SH-SY5Y (cell line): ENCODE data around the gene UQCC2.

Experiments used
- GATA2 ChIP-seq: IDR thresholded peaks from 2 replicates; pipeline ENCODE4 v1.6.1; 2011; ENCODE audit warnings: mild to moderate bottlenecking, low read depth, low read length
- GATA3 ChIP-seq: IDR thresholded peaks from 2 replicates; pipeline ENCODE4 v1.6.1; 2011; ENCODE audit warnings: low read depth, mild to moderate bottlenecking, low read length, moderate library complexity

The UQCC2 gene

DNA sequence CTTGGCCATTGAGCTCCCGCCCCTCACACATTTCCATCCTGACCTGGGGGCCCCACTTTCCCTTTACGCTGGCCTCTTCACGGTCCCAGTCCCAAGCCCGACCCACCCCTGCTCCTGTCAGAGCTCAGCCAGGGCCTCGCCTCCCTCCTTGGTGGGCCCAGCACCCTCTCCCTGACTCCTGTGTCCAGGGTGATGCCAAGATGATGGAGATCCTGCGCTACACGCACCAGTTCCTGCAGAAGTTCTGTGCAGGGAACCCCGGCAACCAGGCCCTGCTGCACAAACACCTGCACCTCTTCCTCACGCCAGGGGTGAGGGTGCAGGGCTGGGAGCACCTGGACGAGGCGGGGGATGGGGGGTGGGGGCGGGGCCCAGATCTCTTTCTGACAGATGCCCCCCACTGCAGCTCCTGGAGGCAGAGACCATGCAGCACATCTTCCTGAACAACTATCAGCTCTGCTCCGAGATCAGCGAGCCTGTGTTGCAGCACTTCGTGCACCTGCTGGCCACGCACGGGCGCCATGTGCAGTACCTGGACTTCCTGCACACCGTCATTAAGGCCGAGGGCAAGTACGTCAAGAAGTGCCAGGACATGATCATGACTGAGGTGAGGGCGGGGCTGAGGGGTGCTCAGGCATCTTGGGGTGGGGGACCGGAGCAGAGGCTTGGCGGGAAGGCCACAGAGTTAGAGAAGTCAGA, 33.1 kb downstream of the UQCC2 start:
- TF ChIP-seq GATA2 (no peak), GATA3 (no peak)

DNA sequence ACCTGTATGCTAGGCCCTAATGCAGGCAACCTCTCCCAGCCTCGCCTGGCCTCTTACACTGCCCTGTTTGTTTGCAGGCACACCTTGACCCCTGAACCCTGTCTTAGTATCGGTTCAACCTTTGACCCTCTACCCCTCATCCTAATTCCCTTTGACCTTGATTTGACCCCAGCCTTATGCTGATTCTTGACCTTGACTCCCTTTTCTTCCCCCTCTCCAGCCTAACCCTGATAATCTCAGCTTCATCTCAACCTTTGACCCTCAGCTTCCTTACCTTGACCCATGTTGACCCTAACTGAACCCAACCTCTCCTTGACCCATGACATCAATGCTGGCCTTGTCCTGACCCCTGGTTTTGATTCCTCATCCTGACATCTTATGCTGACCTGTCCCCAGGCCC, 33.8 kb downstream of the UQCC2 start:
- TF ChIP-seq GATA2 = no peak
- TF ChIP-seq GATA3 = no peak

GRCh38 chr6:33677143-33677660, 34.3 kb downstream of the UQCC2 start:
- TF ChIP-seq GATA3 = no peak
- TF ChIP-seq GATA2 = no peak

GRCh38 chr6:33676416-33677142, 34.9 kb downstream of the UQCC2 start:
- TF ChIP-seq GATA2 (no peak), GATA3 (no peak)

DNA sequence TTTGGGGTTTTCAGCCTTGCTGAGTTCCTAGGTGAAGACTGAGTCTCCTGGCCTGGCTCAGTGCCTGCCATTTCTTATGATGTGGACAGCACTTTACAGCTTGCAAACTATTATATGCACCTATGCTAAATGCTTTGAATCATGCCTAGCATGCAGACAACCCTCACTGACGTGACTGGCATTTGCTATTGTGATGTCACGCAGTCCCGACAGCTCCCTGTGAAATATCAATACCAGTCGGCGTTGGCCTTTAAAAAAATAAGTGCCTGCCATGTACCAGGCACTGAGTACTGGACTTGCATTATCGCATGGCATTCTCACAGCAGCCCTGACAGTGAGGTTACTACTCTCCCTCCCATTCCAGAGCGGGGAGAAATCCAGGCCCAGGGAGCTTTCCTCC, 35.5 kb downstream of the UQCC2 start:
- no peak for TF ChIP-seq GATA3
- TF ChIP-seq GATA2 = no peak

- TF ChIP-seq GATA2 = no peak
- TF ChIP-seq GATA3 = no peak
These were observed 37.6 kb downstream of the UQCC2 start for GRCh38 chr6:33673851-33674250.

DNA sequence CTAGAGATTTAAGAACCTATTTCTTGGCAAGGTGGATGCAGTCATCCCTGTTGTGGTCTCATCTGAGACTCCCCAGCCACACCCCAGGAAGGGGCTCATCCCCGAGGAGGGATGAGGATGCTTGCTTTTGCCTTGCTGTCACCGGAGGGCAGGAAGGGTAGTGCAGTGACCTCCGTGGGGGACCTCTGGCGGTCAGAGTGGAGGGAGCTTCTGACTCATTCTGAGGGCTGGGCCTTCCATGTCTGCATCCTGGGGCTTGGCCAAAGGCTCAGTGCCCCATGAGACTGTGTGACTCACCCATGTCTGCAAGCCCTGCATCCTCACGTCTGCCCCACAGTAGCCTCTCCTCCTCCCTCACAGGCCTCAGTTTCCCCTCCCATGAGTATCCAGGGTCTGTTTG, 38.7 kb downstream of the UQCC2 start:
- TF ChIP-seq GATA2 (no peak), GATA3 (no peak)

- no peak for TF ChIP-seq GATA2
- TF ChIP-seq GATA3 = no peak
These were observed 39.8 kb downstream of the UQCC2 start for GRCh38 chr6:33671744-33672072.

GRCh38 chr6:33670971-33671743, 40.3 kb downstream of the UQCC2 start:
- TF ChIP-seq GATA2 (no peak), GATA3 (no peak)

GRCh38 chr6:33670086-33670660, 41.3 kb downstream of the UQCC2 start:
- TF ChIP-seq GATA3 (no peak), GATA2 (no peak)

DNA sequence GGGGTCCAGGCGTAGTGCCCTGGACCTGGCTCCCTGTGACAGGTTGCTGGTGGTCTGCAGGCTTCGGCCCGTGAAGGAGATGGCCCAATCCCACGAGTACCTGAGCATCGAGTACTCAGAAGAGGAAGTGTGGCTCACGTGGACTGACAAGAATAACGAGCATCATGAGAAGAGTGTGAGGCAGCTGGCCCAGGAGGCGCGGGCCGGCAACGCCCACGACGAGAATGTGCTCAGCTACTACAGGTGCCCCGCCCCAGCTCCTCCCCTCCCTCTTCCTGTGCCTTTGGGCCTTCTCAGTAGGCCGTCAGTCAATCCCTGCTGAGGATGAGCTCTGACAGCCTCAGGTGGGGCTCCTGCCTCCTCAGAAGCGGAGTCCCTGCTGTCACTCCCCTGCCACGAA, 42.6 kb downstream of the UQCC2 start:
- TF ChIP-seq GATA2 (no peak), GATA3 (no peak)

- no peak for TF ChIP-seq GATA2
- no peak for TF ChIP-seq GATA3
These were observed 43.2 kb downstream of the UQCC2 start for GRCh38 chr6:33668328-33668727.

- TF ChIP-seq GATA2 (no peak), GATA3 (no peak)
These were observed 43.7 kb downstream of the UQCC2 start for GRCh38 chr6:33667776-33668175.

GRCh38 chr6:33667072-33667471, 44.4 kb downstream of the UQCC2 start:
- TF ChIP-seq GATA3 = no peak
